Measurements from ENCODE around the gene ZNF584.

DNA sequence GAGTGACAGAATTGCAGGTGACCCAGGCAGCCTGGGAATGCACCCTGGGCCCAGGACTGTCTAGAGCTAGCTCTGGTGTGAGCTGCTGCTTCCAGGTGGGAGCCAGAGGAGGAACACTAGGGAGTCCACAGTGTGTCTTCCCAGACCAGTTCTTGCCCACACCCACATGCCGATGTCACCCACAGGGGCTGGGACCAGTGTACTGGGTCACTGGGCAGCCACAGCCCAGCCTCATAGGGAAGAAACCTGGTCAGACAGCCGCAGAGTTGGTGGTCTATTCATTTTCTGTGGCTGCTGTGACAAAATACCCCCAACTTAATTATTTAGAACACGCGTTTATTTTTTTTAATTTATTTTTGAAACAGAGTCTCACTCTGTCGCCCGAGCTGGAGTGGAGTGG is 9.9 kb upstream of the ZNF584 start:
- TF ChIP-seq, protein P1, sequence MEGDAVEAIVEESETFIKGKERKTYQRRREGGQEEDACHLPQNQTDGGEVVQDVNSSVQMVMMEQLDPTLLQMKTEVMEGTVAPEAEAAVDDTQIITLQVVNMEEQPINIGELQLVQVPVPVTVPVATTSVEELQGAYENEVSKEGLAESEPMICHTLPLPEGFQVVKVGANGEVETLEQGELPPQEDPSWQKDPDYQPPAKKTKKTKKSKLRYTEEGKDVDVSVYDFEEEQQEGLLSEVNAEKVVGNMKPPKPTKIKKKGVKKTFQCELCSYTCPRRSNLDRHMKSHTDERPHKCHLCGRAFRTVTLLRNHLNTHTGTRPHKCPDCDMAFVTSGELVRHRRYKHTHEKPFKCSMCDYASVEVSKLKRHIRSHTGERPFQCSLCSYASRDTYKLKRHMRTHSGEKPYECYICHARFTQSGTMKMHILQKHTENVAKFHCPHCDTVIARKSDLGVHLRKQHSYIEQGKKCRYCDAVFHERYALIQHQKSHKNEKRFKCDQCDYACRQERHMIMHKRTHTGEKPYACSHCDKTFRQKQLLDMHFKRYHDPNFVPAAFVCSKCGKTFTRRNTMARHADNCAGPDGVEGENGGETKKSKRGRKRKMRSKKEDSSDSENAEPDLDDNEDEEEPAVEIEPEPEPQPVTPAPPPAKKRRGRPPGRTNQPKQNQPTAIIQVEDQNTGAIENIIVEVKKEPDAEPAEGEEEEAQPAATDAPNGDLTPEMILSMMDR (IDR thresholded peaks at IDR 0.05): no peak
- TF ChIP-seq POLR2A (IDR thresholded peaks at IDR 0.05) (no peak), POLR2AphosphoS5 (IDR thresholded peaks at IDR 0.05) (no peak)
